H9 (cell line): ENCODE measurements around the gene ZNF613. TPM values are rescaled to one million over a fixed set of nuclear protein-coding genes. Genes with fewer than 3 reads are reported as not detected.

ENCODE experiments used
- DNase-seq: peaks from one replicate; pipeline ENCODE4 v3.0.0-alpha.2; 2017
- H2AFZ ChIP-seq: one replicate; pipeline ENCODE4 v1.6.1; 2013; ENCODE audit warnings: mild to moderate bottlenecking, low read length, control low read depth, moderate library complexity
- H2AK5ac ChIP-seq: 2 replicates; pipeline ENCODE4 v1.6.1; 2013; ENCODE audit warnings: low read length, control low read depth, mixed read lengths; ENCODE audit not compliant: insufficient read length
- H2BK120ac ChIP-seq: one replicate; pipeline ENCODE4 v1.6.1; 2013; ENCODE audit warnings: low read depth, mild to moderate bottlenecking, low read length, control low read depth, inconsistent platforms; ENCODE audit not compliant: poor library complexity, severe bottlenecking
- H2BK12ac ChIP-seq: 2 replicates; pipeline ENCODE4 v1.6.1; 2013; ENCODE audit warnings: low read length, control low read depth, mixed read lengths, low read depth; ENCODE audit not compliant: insufficient read length
- H2BK15ac ChIP-seq: 2 replicates; pipeline ENCODE4 v1.6.1; 2013; ENCODE audit warnings: low read depth, low read length, control low read depth
- H2BK20ac ChIP-seq: one replicate; pipeline ENCODE4 v1.6.1; 2013; ENCODE audit warnings: low read depth, mild to moderate bottlenecking, low read length, control low read depth, inconsistent platforms; ENCODE audit not compliant: poor library complexity, severe bottlenecking
- H2BK5ac ChIP-seq: 2 replicates; pipeline ENCODE4 v1.6.1; 2013; ENCODE audit warnings: low read length, control low read depth, mixed read lengths; ENCODE audit not compliant: insufficient read length
- H3K14ac ChIP-seq: 2 replicates; pipeline ENCODE4 v1.6.1; 2013; ENCODE audit warnings: low read length, control low read depth; ENCODE audit not compliant: insufficient read depth
- H3K18ac ChIP-seq: 2 replicates; pipeline ENCODE4 v1.6.1; 2013; ENCODE audit warnings: low read depth, mild to moderate bottlenecking, mixed read lengths, low read length, control low read depth; ENCODE audit not compliant: insufficient read length
- H3K23ac ChIP-seq: 2 replicates; pipeline ENCODE4 v1.6.1; 2013; ENCODE audit warnings: low read length, control low read depth, mixed read lengths, low read depth; ENCODE audit not compliant: insufficient read length
- H3K23me2 ChIP-seq: 2 replicates; pipeline ENCODE4 v1.6.1; 2013; ENCODE audit warnings: low read depth, mild to moderate bottlenecking, mixed read lengths, low read length, control low read depth; ENCODE audit not compliant: insufficient read length, poor library complexity, severe bottlenecking
- H3K27ac ChIP-seq: 2 replicates; pipeline ENCODE4 v1.5.1; 2013; ENCODE audit warnings: low read length, control low read depth, mixed read lengths, low read depth; ENCODE audit not compliant: insufficient read length
- H3K27me3 ChIP-seq: 2 replicates; pipeline ENCODE4 v1.6.1; 2013; ENCODE audit warnings: low read length, control low read depth, inconsistent platforms; ENCODE audit not compliant: insufficient read depth
- H3K4ac ChIP-seq: 2 replicates; pipeline ENCODE4 v1.6.1; 2013; ENCODE audit warnings: low read depth, mild to moderate bottlenecking, control low read depth, inconsistent platforms, low read length, moderate library complexity
- H3K4me1 ChIP-seq: 2 replicates; pipeline ENCODE4 v1.6.1; 2013; ENCODE audit warnings: low read length, control low read depth, inconsistent platforms; ENCODE audit not compliant: insufficient read depth
- H3K4me2 ChIP-seq: 2 replicates; pipeline ENCODE4 v1.6.1; 2013; ENCODE audit warnings: low read length, control low read depth, mixed read lengths; ENCODE audit not compliant: insufficient read length, insufficient read depth
- H3K56ac ChIP-seq: 2 replicates; pipeline ENCODE4 v1.6.1; 2013; ENCODE audit warnings: low read depth, mild to moderate bottlenecking, mixed read lengths, low read length, control low read depth; ENCODE audit not compliant: insufficient read length
- H3K79me1 ChIP-seq: 2 replicates; pipeline ENCODE4 v1.6.1; 2013; ENCODE audit warnings: low read depth, mild to moderate bottlenecking, moderate library complexity, low read length, control low read depth, inconsistent platforms; ENCODE audit not compliant: insufficient read depth, poor library complexity, severe bottlenecking
- H3K79me2 ChIP-seq: 2 replicates; pipeline ENCODE4 v1.6.1; 2013; ENCODE audit warnings: low read length, control low read depth, inconsistent platforms; ENCODE audit not compliant: insufficient read depth
- H3K9ac ChIP-seq: 2 replicates; pipeline ENCODE4 v1.6.1; 2013; ENCODE audit warnings: low read length, control low read depth, mixed read lengths; ENCODE audit not compliant: insufficient read length; ENCODE audit errors: extremely low read depth
- H3K9me3 ChIP-seq: one replicate; pipeline ENCODE4 v1.6.1; 2013; ENCODE audit warnings: low read depth, low read length, inconsistent platforms; ENCODE audit not compliant: control insufficient read depth
- H3T11ph ChIP-seq: one replicate; pipeline ENCODE4 v1.6.1; 2013; ENCODE audit warnings: mild to moderate bottlenecking, low read length, control low read depth, inconsistent platforms
- H4K20me1 ChIP-seq: one replicate; pipeline ENCODE4 v1.6.1; 2013; ENCODE audit not compliant: control insufficient read depth, insufficient read length, insufficient read depth
- H4K5ac ChIP-seq: 2 replicates; pipeline ENCODE4 v1.6.1; 2013; ENCODE audit warnings: low read depth, mild to moderate bottlenecking, mixed read lengths, low read length, control low read depth; ENCODE audit not compliant: insufficient read length
- H4K8ac ChIP-seq: replicated peaks from 2 replicates; pipeline ENCODE4 v1.6.1; 2013; ENCODE audit warnings: low read length, control low read depth, mixed read lengths, low read depth; ENCODE audit not compliant: insufficient read length
- H4K91ac ChIP-seq: 2 replicates; pipeline ENCODE4 v1.6.1; 2013; ENCODE audit warnings: low read depth, mild to moderate bottlenecking, moderate library complexity, mixed read lengths, low read length, control low read depth; ENCODE audit not compliant: insufficient read length
- H3K27ac Mint-ChIP-seq, 3 experiments: 2 replicates in 2 of 3; 3 replicates in 1 of 3; pipeline ENCODE4 v1.8.0; 2020 to 2021; ENCODE audit warnings: mixed read lengths in 3 of 3, mild to moderate bottlenecking in 1 of 3, moderate library complexity in 1 of 3
- H3K27me3 Mint-ChIP-seq: 2 replicates; pipeline ENCODE4 v1.8.0; 2021; ENCODE audit warnings: low read depth, mild to moderate bottlenecking, moderate library complexity, mixed read lengths
- H3K36me3 Mint-ChIP-seq, 3 experiments: 2 replicates in 2 of 3; 3 replicates in 1 of 3; pipeline ENCODE4 v1.8.0; 2020 to 2021; ENCODE audit warnings: low read depth in 3 of 3, mixed read lengths in 3 of 3; ENCODE audit not compliant: insufficient read depth in 1 of 3
- H3K4me1 Mint-ChIP-seq, 2 experiments: 2 replicates each; pipeline ENCODE4 v1.8.0; 2020; ENCODE audit warnings: mixed read lengths in 2 of 2
- H3K4me3 Mint-ChIP-seq, 2 experiments: 2 replicates in 1 of 2; 3 replicates in 1 of 2; pipeline ENCODE4 v1.8.0; 2020 to 2021; ENCODE audit warnings: mild to moderate bottlenecking in 2 of 2, mixed read lengths in 2 of 2, moderate library complexity in 1 of 2
- H3K9me3 Mint-ChIP-seq, 2 experiments: 2 replicates in 1 of 2; 3 replicates in 1 of 2; pipeline ENCODE4 v1.8.0; 2020; ENCODE audit warnings: mild to moderate bottlenecking in 2 of 2, mixed read lengths in 2 of 2, moderate library complexity in 1 of 2
- CTCF ChIP-seq: fragments of 200-600 bp; sonication (generic); conservative IDR thresholded peaks from 3 replicates; pipeline ENCODE4 v1.8.0; 2021; ENCODE audit warnings: antibody characterized with exemption, mild to moderate bottlenecking
- WGBS: extraction: QIAGEN DNeasy Blood & Tissue Kit; methylation state at CpG from one replicate; pipeline ENCODE4 v1.1.7; 2013; ENCODE audit warnings: missing lambda C conversion rate, low lambda C conversion rate, mixed read lengths; ENCODE audit not compliant: insufficient read length; ENCODE audit errors: extremely low coverage; 5-methylcytosine and 5-hydroxymethylcytosine counted together
- total RNA-seq: library from RNA; stranded (reverse); gene quantifications from 2 replicates; pipeline ENCODE4 v1.2.1, GENCODE V29; 2021

ZNF613 gene
- total RNA-seq, 1 experiment from 2014 or later = 20.6 TPM

DNA sequence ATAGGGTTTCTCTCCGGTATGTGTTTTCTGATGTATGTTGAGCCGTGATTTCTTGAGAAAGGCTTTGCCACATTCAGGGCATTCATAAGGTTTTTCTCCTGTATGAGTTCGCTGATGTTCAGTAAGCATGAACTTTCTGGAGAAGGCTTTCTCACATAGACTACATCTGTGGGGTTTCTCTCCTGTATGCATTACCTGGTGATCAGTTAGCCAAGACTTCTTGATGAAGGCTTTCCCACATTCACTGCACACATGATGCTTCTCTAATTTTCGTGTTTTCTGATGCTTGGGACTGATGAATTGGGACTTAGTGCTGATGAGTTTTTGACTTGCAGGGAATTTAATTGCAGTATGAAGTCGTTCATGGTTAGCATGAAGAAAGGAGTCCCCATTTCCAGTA, 38.3 kb downstream of the ZNF613 start:
- Histone ChIP-seq H2AFZ (no peak overlapping the region), H3K4me1 (no peaks in the 10 kb centered on the region), H2BK5ac (no peak overlapping the region), H3T11ph (no peak overlapping the region), H3K4me2 (no peak overlapping the region), H3K27ac (no peak overlapping the region), H2AK5ac (no peak overlapping the region), H3K56ac (no peak overlapping the region), H2BK12ac (no peak overlapping the region), H4K8ac (no peak overlapping the region), H3K23me2 (no peaks in the 10 kb centered on the region), H2BK20ac (no peak overlapping the region), H3K9ac (no peak overlapping the region), H3K27me3 (no peaks in the 10 kb centered on the region), H3K79me2 (no peaks in the 10 kb centered on the region), H3K23ac (no peak overlapping the region), H3K14ac (no peak overlapping the region), H2BK15ac (no peak overlapping the region), H4K20me1 (peaks cover 3% of the 10 kb centered on the region), H3K9me3 (peaks cover 37% of the 10 kb centered on the region), H2BK120ac (no peak overlapping the region), H3K79me1 (no peaks in the 10 kb centered on the region), H3K4ac (no peak overlapping the region), H4K91ac (no peak overlapping the region), H3K18ac (no peak overlapping the region), H4K5ac (no peak overlapping the region)
- Mint-ChIP-seq H3K27me3 (no peaks in the 10 kb centered on the region), H3K9me3 (peaks cover 63 to 73% of the 10 kb centered on the region in 2 experiments), H3K4me1 (peaks cover 0 to 8% of the 10 kb centered on the region in 2 experiments; a peak in 2 of 4 replicates), H3K36me3 (peaks cover 66 to 77% (median 76%) of the 10 kb centered on the region in 3 experiments), H3K27ac (no peak overlapping the region), H3K4me3 (no peak overlapping the region)
- TF ChIP-seq CTCF = no peak
- no CpG with 5 or more reads among the region's 5 CpGs for WGBS
- no peak for DNase-seq
